Measurements from ENCODE around the gene CPE. TPM values are rescaled to one million over a fixed set of nuclear protein-coding genes. Genes with fewer than 3 reads are reported as not detected.

CPE gene
- total and polyA plus RNA-seq, 2 donors (not counting 3 experiments of a cell fraction or from before 2014, with no cell fraction given), result 2.7 to 9.2 TPM

- no peaks in the 10 kb centered on the region for H3K4me1 ChIP-seq (ENCODE audit: control insufficient read depth, extremely low read depth, insufficient read depth, low read length)
- no TSS peak for BruUV-seq (replicated peaks)
- no peak overlapping the region for H3K9ac ChIP-seq (replicated peaks; ENCODE audit: extremely low read depth, insufficient read depth, low read length)
- intact Hi-C loops (cut with micrococcal nuclease) (no loop called here), dilution Hi-C loops (cut with MboI; ENCODE audit: extremely low pct_ligation_motif_present, low sequenced_read_pairs) (no loop called here)
- no peaks in the 10 kb centered on the region for H3K27me3 ChIP-seq (ENCODE audit: control insufficient read depth in 2 of 2, insufficient read depth in 2 of 2, low read length in 2 of 2)
- TF ChIP-seq FOS (IDR thresholded peaks at IDR 0.05; ENCODE audit: borderline replicate concordance, insufficient read depth, low read length) (no peak), EZH2 (IDR thresholded peaks at IDR 0.05; ENCODE audit: borderline replicate concordance, low read depth, low read length, severe bottlenecking) (no peak)
- H3K27ac ChIP-seq (ENCODE audit: insufficient read depth, low read depth, low read length), result no peak overlapping the region
- no peaks in the 10 kb centered on the region for H4K20me1 ChIP-seq (replicated peaks; ENCODE audit: control insufficient read depth, extremely low read depth, insufficient read depth, low read length)
- no peaks in the 10 kb centered on the region for H3K9me3 ChIP-seq (replicated peaks; ENCODE audit: control insufficient read depth, insufficient read depth, low read length)
- DNase-seq (ENCODE audit: low read depth, low spot score), result no peak
- no peak overlapping the region for H3K4me2 ChIP-seq (ENCODE audit: insufficient read depth, low read length)
- ChIA-PET POLR2A (no interaction called here), CTCF (interaction anchor here (0.5 to 2.1 kb wide), 6 partner anchors 18 to 549 kb away, joined by 3 to 11 read pairs (median 3); no protein-coding TSS in a partner anchor)
- H2AFZ ChIP-seq (ENCODE audit: low read depth, low read length), result peak overlapping the region; percentile 11
- FAIRE-seq, result no peak
- no peaks in the 10 kb centered on the region for H3K79me2 ChIP-seq (ENCODE audit: control insufficient read depth, insufficient read depth, low read length)
- no peaks in the 10 kb centered on the region for H3K9me1 ChIP-seq (replicated peaks; ENCODE audit: control insufficient read depth, extremely low read depth, insufficient read depth, low read length)
- no peak overlapping the region for H3K4me3 ChIP-seq (replicated peaks in 1 of 3; ENCODE audit: insufficient read depth in 1 of 3, low read depth in 1 of 3, low read length in 3 of 3)
- no peaks in the 10 kb centered on the region for H3K36me3 ChIP-seq (ENCODE audit: control insufficient read depth in 2 of 2, extremely low read depth in 1 of 2, insufficient read depth in 2 of 2, low read length in 2 of 2)
These were observed 163.7 kb downstream of the CPE start for GRCh38 chr4:165542476-165542875.

MicroRNAs within 50 kb of the gene (microRNA counts, 767-probe panel; counts per million panel counts)
- 723 counts per million, percentile 96 among the panel's probes with 10 or more counts for microRNA hsa-miR-578

Small RNA genes lying within 50 kb of the gene (microRNA-seq; reads per million reads assigned to microRNA genes)
- not detected for gene MIR578 (ENCODE audit: borderline number of aligned reads, borderline replicate concordance)

Small RNA genes lying within 50 kb of the gene (small RNA-seq; reads per million reads assigned to genes)
- gene MIR578 (ENCODE audit: insufficient read depth, insufficient read length, low read depth, low replicate concordance) (not detected), gene SCGB1D5P (ENCODE audit: insufficient read depth, insufficient read length, low read depth, low replicate concordance) (not detected)

Other genes with a start within 250 kb of the CPE start
- gene KLHL2, start 171.4 kb upstream of the CPE start, total RNA-seq, result 22.1 and 22.9 TPM in 2 replicates
- 6.9 and 9.9 TPM in 2 replicates for gene KLHL2, start 171.4 kb upstream of the CPE start, polyA plus RNA-seq
- gene MSMO1, start 51.3 kb upstream of the CPE start, total RNA-seq, result 109 and 127 TPM in 2 replicates
- 69.0 and 74.3 TPM in 2 replicates for gene MSMO1, start 51.3 kb upstream of the CPE start, polyA plus RNA-seq

Data from endothelial cell of umbilical vein (primary cell).